Colon (tissue), 2 donors: ENCODE results near the gene USP44.
"Not testable (repeated sequence)": the region's sequence is repeated elsewhere in the genome, so short reads cannot be mapped to it uniquely, and the experiment has no call there.

Experiments used
- FAIRE-seq: peaks from 2 replicates; lab custom pipeline; 2012; peaks lifted over from hg19 to GRCh38; lab: Jason Lieb, UNC
- donor health status: control.
- donor health status: control.

The USP44 gene

GRCh38 chr12:95551305-95551704 is at the start of gene USP44:
Gene USP44, minus strand, starts transcription at chr12:95551476. Its CDS starts 17,220 bp downstream, at chr12:95534256.
- FAIRE-seq = no peak

- FAIRE-seq = no peak
Measured at GRCh38 chr12:95600567-95600966, 49.3 kb upstream of the USP44 start.

- no peak for FAIRE-seq
Measured at GRCh38 chr12:95599880-95600279, 48.6 kb upstream of the USP44 start.

- no peak for FAIRE-seq
Measured at GRCh38 chr12:95594136-95594535, 42.9 kb upstream of the USP44 start.

- FAIRE-seq = no peak
Measured at GRCh38 chr12:95593266-95593871, 42.1 kb upstream of the USP44 start.

- FAIRE-seq = no peak
Measured at GRCh38 chr12:95591731-95592130, 40.5 kb upstream of the USP44 start.

- FAIRE-seq = no peak
Measured at GRCh38 chr12:95590775-95591174, 39.5 kb upstream of the USP44 start.

GRCh38 chr12:95583933-95584332 is 32.7 kb upstream of the USP44 start:
- no peak for FAIRE-seq

- no peak for FAIRE-seq
Measured at GRCh38 chr12:95582230-95583058, 31.2 kb upstream of the USP44 start.

GRCh38 chr12:95577820-95578219 is 26.5 kb upstream of the USP44 start:
- FAIRE-seq = no peak

GRCh38 chr12:95574799-95575452 is 23.6 kb upstream of the USP44 start:
- FAIRE-seq = no peak

- no peak for FAIRE-seq
Measured at GRCh38 chr12:95573951-95574576, 22.8 kb upstream of the USP44 start.

- no peak for FAIRE-seq
Measured at GRCh38 chr12:95571369-95571768, 20.1 kb upstream of the USP44 start.

- not testable (repeated sequence) for FAIRE-seq
Measured at GRCh38 chr12:95568045-95568444, 16.8 kb upstream of the USP44 start.

GRCh38 chr12:95557625-95558024 is 6.3 kb upstream of the USP44 start:
- FAIRE-seq = no peak

GRCh38 chr12:95554532-95555071 is 3.3 kb upstream of the USP44 start:
- FAIRE-seq = no peak

- no peak for FAIRE-seq
Measured at GRCh38 chr12:95553197-95553943, 2.1 kb upstream of the USP44 start.

GRCh38 chr12:95551913-95552516 is 739 bp upstream of the USP44 start:
- FAIRE-seq = no peak

- no peak for FAIRE-seq
Measured at GRCh38 chr12:95549392-95550084, 1.7 kb downstream of the USP44 start.

- no peak for FAIRE-seq
Measured at GRCh38 chr12:95548539-95549391, 2.5 kb downstream of the USP44 start.
